HepG2 (cell line): Measurements from ENCODE around the gene TBCCD1. TPM values are rescaled to one million over a fixed set of nuclear protein-coding genes. Genes with fewer than 3 reads are reported as not detected.

Experiments used
- PHF21A ChIP-seq: sonication (generic); formaldehyde crosslinking; IDR thresholded peaks from 2 replicates; pipeline ENCODE4 v1.5.0; 2020; ENCODE audit warnings: mild to moderate bottlenecking, missing genetic modification reagents
- POLR2G ChIP-seq: fragments of 200-400 bp; formaldehyde crosslinking; IDR thresholded peaks from 2 replicates; pipeline ENCODE4 v1.6.1; 2018; ENCODE audit warnings: mild to moderate bottlenecking, low read depth, low read length, moderate library complexity
- SIX4 ChIP-seq: sonication (generic); formaldehyde crosslinking; IDR thresholded peaks from 2 replicates; pipeline ENCODE4 v1.4.0; 2020; ENCODE audit warnings: missing genetic modification reagents
- ZBTB3 ChIP-seq: sonication (generic); formaldehyde crosslinking; IDR thresholded peaks from 2 replicates; pipeline ENCODE4 v1.4.0; 2020; ENCODE audit warnings: low read depth, mild to moderate bottlenecking, moderate library complexity, missing genetic modification reagents, borderline replicate concordance
- ZC3H13 ChIP-seq: sonication (generic); formaldehyde crosslinking; IDR thresholded peaks from 2 replicates; pipeline ENCODE4 v1.8.1; 2023; ENCODE audit warnings: mild to moderate bottlenecking, missing genetic modification reagents, moderate library complexity
- ZNF317 ChIP-seq: sonication (generic); formaldehyde crosslinking; IDR thresholded peaks from 2 replicates; pipeline ENCODE4 v1.5.0; 2020; ENCODE audit warnings: mild to moderate bottlenecking, missing genetic modification reagents
- ZNF619 ChIP-seq: sonication (generic); formaldehyde crosslinking; IDR thresholded peaks from 2 replicates; pipeline ENCODE4 v1.4.0; 2020; ENCODE audit warnings: mild to moderate bottlenecking, missing genetic modification reagents
- ZNF784 ChIP-seq: sonication (generic); formaldehyde crosslinking; IDR thresholded peaks from 2 replicates; pipeline ENCODE4 v1.5.1; 2020; ENCODE audit warnings: missing genetic modification reagents, mild to moderate bottlenecking, borderline replicate concordance
- polyA plus RNA-seq, 8 experiments: library from polyadenylated mRNA; depleted of rRNA in 3 of 8; stranded (reverse) in 7 of 8; unstranded in 1 of 8; fragments of >200 nt; fragmentation: Illumina TruSeq in 4 of 8; extraction: Trizol in 4 of 8; gene quantifications; 2 replicates each; pipeline versions ENCODE4 v1.2.1 to v1.2.3, GENCODE V29; 2011 to 2016; ENCODE audit warnings: low read depth in 4 of 8, missing spikeins in 1 of 8, mixed read lengths in 1 of 8; ENCODE audit not compliant: insufficient read depth in 1 of 8
- total RNA-seq, 5 experiments: library from RNA; depleted of rRNA; stranded (reverse); fragments of >200 nt; fragmentation: Illumina TruSeq; extraction: Trizol; gene quantifications; 2 replicates each; pipeline ENCODE4 v1.2.3, GENCODE V29; 2016; ENCODE audit warnings: low read depth in 1 of 5
- TF ChIP-seq, protein P1 (sequence below): sonication (generic); formaldehyde crosslinking; IDR thresholded peaks from 2 replicates; pipeline ENCODE4 v1.5.1; 2020; ENCODE audit warnings: missing genetic modification reagents, mild to moderate bottlenecking, borderline replicate concordance
- TF ChIP-seq, protein P2 (sequence below): IDR thresholded peaks from 2 replicates; pipeline ENCODE4 v1.4.0; 2020; ENCODE audit warnings: mild to moderate bottlenecking, missing genetic modification reagents
- TF ChIP-seq, protein P3 (sequence below): sonication (generic); formaldehyde crosslinking; IDR thresholded peaks from 2 replicates; pipeline ENCODE4 v1.5.1; 2020; ENCODE audit warnings: mild to moderate bottlenecking, missing genetic modification reagents

Gene TBCCD1
- total and polyA plus RNA-seq, 2 of the 13 experiments (the other 11 are each of a cell fraction or from before 2014, with no cell fraction given): 13.6 to 16.2 TPM

- TF ChIP-seq, protein P1, sequence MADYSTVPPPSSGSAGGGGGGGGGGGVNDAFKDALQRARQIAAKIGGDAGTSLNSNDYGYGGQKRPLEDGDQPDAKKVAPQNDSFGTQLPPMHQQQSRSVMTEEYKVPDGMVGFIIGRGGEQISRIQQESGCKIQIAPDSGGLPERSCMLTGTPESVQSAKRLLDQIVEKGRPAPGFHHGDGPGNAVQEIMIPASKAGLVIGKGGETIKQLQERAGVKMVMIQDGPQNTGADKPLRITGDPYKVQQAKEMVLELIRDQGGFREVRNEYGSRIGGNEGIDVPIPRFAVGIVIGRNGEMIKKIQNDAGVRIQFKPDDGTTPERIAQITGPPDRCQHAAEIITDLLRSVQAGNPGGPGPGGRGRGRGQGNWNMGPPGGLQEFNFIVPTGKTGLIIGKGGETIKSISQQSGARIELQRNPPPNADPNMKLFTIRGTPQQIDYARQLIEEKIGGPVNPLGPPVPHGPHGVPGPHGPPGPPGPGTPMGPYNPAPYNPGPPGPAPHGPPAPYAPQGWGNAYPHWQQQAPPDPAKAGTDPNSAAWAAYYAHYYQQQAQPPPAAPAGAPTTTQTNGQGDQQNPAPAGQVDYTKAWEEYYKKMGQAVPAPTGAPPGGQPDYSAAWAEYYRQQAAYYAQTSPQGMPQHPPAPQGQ (CRISPR knock-in tag): no peak
- TF ChIP-seq PHF21A (peak; percentile 93), ZNF619 (0 out of 2 replicates have a peak, but pooled peaks have one; percentile 32), ZC3H13 (CRISPR knock-in tag) (peak; percentile 98), ZNF784 (CRISPR knock-in tag) (no peak; the same call in 1 of the 2 replicates), ZNF317 (CRISPR knock-in tag) (peak; percentile 80; the same call in 1 of the 2 replicates), ZBTB3 (CRISPR knock-in tag) (peak; percentile 94; the same call in 1 of the 2 replicates), POLR2G (peak; percentile 98), SIX4 (CRISPR knock-in tag) (no peak)
- TF ChIP-seq, protein P2, sequence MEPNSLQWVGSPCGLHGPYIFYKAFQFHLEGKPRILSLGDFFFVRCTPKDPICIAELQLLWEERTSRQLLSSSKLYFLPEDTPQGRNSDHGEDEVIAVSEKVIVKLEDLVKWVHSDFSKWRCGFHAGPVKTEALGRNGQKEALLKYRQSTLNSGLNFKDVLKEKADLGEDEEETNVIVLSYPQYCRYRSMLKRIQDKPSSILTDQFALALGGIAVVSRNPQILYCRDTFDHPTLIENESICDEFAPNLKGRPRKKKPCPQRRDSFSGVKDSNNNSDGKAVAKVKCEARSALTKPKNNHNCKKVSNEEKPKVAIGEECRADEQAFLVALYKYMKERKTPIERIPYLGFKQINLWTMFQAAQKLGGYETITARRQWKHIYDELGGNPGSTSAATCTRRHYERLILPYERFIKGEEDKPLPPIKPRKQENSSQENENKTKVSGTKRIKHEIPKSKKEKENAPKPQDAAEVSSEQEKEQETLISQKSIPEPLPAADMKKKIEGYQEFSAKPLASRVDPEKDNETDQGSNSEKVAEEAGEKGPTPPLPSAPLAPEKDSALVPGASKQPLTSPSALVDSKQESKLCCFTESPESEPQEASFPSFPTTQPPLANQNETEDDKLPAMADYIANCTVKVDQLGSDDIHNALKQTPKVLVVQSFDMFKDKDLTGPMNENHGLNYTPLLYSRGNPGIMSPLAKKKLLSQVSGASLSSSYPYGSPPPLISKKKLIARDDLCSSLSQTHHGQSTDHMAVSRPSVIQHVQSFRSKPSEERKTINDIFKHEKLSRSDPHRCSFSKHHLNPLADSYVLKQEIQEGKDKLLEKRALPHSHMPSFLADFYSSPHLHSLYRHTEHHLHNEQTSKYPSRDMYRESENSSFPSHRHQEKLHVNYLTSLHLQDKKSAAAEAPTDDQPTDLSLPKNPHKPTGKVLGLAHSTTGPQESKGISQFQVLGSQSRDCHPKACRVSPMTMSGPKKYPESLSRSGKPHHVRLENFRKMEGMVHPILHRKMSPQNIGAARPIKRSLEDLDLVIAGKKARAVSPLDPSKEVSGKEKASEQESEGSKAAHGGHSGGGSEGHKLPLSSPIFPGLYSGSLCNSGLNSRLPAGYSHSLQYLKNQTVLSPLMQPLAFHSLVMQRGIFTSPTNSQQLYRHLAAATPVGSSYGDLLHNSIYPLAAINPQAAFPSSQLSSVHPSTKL (CRISPR knock-in tag): peak; percentile 94
- TF ChIP-seq, protein P3, sequence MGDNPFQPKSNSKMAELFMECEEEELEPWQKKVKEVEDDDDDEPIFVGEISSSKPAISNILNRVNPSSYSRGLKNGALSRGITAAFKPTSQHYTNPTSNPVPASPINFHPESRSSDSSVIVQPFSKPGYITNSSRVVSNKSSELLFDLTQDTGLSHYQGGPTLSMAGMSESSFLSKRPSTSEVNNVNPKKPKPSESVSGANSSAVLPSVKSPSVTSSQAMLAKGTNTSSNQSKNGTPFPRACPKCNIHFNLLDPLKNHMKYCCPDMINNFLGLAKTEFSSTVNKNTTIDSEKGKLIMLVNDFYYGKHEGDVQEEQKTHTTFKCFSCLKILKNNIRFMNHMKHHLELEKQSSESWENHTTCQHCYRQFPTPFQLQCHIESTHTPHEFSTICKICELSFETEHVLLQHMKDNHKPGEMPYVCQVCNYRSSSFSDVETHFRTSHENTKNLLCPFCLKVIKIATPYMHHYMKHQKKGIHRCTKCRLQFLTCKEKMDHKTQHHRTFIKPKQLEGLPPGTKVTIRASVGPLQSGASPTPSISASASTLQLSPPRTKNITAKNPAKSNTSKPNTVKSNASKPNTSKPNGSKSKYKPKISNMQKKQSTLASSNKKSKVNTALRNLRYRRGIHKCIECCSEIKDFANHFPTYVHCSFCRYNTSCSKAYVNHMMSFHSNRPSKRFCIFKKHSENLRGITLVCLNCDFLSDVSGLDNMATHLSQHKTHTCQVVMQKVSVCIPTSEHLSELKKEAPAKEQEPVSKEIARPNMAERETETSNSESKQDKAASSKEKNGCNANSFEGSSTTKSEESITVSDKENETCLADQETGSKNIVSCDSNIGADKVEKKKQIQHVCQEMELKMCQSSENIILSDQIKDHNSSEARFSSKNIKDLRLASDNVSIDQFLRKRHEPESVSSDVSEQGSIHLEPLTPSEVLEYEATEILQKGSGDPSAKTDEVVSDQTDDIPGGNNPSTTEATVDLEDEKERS (CRISPR knock-in tag): peak; percentile 90
Measured at GRCh38 chr3:186612721-186613636, 45.8 kb upstream of the TBCCD1 start, which contains the start of gene AHSG (continued).
